ENCODE measurements around the gene DCAF11. TPM values are rescaled to one million over a fixed set of nuclear protein-coding genes. Genes with fewer than 3 reads are reported as not detected.

Gene DCAF11
- total and polyA plus RNA-seq, 2 of the 13 experiments (the other 11 are each of a cell fraction or from before 2014, with no cell fraction given): 150 to 257 TPM

DNA sequence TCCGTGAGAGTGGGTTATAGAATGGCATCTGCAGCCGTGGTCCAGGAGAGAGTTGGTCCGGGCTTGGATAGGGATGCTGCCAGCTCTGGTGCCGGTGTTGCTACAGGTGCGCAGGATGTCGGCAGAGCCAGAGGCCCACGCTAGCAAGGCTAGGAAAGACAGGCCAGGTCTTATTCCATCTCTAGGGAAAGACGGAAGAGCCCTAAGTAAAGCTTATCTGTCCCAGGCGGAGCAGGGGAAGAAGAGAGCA, 20.9 kb downstream of the DCAF11 start (continued):
- TF ChIP-seq, protein P1, sequence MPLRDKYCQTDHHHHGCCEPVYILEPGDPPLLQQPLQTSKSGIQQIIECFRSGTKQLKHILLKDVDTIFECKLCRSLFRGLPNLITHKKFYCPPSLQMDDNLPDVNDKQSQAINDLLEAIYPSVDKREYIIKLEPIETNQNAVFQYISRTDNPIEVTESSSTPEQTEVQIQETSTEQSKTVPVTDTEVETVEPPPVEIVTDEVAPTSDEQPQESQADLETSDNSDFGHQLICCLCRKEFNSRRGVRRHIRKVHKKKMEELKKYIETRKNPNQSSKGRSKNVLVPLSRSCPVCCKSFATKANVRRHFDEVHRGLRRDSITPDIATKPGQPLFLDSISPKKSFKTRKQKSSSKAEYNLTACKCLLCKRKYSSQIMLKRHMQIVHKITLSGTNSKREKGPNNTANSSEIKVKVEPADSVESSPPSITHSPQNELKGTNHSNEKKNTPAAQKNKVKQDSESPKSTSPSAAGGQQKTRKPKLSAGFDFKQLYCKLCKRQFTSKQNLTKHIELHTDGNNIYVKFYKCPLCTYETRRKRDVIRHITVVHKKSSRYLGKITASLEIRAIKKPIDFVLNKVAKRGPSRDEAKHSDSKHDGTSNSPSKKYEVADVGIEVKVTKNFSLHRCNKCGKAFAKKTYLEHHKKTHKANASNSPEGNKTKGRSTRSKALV (CRISPR knock-in tag; IDR thresholded peaks at IDR 0.05): no peak
- TF ChIP-seq ZNF766 (CRISPR knock-in tag; IDR thresholded peaks at IDR 0.05; ENCODE audit: borderline replicate concordance): no peak; the same call in 1 of the 2 replicates
- TF ChIP-seq CREM (IDR thresholded peaks at IDR 0.05): no peak
- 0 out of 2 replicates have a peak, but pooled peaks have one; percentile 21 for TF ChIP-seq CREM (CRISPR knock-in tag; IDR thresholded peaks at IDR 0.05)
- no peak; the same call in 1 of the 2 replicates for TF ChIP-seq ZNF674 (CRISPR knock-in tag; IDR thresholded peaks at IDR 0.05; ENCODE audit: low read depth)
- TF ChIP-seq, protein P2, sequence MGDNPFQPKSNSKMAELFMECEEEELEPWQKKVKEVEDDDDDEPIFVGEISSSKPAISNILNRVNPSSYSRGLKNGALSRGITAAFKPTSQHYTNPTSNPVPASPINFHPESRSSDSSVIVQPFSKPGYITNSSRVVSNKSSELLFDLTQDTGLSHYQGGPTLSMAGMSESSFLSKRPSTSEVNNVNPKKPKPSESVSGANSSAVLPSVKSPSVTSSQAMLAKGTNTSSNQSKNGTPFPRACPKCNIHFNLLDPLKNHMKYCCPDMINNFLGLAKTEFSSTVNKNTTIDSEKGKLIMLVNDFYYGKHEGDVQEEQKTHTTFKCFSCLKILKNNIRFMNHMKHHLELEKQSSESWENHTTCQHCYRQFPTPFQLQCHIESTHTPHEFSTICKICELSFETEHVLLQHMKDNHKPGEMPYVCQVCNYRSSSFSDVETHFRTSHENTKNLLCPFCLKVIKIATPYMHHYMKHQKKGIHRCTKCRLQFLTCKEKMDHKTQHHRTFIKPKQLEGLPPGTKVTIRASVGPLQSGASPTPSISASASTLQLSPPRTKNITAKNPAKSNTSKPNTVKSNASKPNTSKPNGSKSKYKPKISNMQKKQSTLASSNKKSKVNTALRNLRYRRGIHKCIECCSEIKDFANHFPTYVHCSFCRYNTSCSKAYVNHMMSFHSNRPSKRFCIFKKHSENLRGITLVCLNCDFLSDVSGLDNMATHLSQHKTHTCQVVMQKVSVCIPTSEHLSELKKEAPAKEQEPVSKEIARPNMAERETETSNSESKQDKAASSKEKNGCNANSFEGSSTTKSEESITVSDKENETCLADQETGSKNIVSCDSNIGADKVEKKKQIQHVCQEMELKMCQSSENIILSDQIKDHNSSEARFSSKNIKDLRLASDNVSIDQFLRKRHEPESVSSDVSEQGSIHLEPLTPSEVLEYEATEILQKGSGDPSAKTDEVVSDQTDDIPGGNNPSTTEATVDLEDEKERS (CRISPR knock-in tag; IDR thresholded peaks at IDR 0.05): peak; percentile 95; the same call in 1 of the 2 replicates
- TF ChIP-seq ZNF296 (CRISPR knock-in tag; conservative IDR thresholded peaks at IDR 0.05): no peak
- no peak for TF ChIP-seq GATAD2A (CRISPR knock-in tag; IDR thresholded peaks at IDR 0.05)
- TF ChIP-seq ZNF570 (CRISPR knock-in tag; IDR thresholded peaks at IDR 0.05; ENCODE audit: borderline replicate concordance): no peak
- peak; percentile 74 for TF ChIP-seq ZNF225 (CRISPR knock-in tag; IDR thresholded peaks at IDR 0.05)
- no peak for TF ChIP-seq KDM2A (CRISPR knock-in tag; IDR thresholded peaks at IDR 0.05; ENCODE audit: borderline replicate concordance, low read depth)
- TF ChIP-seq RELA (CRISPR knock-in tag; IDR thresholded peaks at IDR 0.05): no peak
- no peak for TF ChIP-seq ZNF484 (CRISPR knock-in tag; IDR thresholded peaks at IDR 0.05; ENCODE audit: borderline replicate concordance, low read depth)
- TF ChIP-seq, protein P3, sequence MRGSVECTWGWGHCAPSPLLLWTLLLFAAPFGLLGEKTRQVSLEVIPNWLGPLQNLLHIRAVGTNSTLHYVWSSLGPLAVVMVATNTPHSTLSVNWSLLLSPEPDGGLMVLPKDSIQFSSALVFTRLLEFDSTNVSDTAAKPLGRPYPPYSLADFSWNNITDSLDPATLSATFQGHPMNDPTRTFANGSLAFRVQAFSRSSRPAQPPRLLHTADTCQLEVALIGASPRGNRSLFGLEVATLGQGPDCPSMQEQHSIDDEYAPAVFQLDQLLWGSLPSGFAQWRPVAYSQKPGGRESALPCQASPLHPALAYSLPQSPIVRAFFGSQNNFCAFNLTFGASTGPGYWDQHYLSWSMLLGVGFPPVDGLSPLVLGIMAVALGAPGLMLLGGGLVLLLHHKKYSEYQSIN (CRISPR knock-in tag; IDR thresholded peaks at IDR 0.05; ENCODE audit: borderline replicate concordance): no peak
- no peak for TF ChIP-seq HNF4A (CRISPR knock-in tag; IDR thresholded peaks at IDR 0.05)
- TF ChIP-seq, protein P4, sequence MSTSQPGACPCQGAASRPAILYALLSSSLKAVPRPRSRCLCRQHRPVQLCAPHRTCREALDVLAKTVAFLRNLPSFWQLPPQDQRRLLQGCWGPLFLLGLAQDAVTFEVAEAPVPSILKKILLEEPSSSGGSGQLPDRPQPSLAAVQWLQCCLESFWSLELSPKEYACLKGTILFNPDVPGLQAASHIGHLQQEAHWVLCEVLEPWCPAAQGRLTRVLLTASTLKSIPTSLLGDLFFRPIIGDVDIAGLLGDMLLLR (CRISPR knock-in tag; IDR thresholded peaks at IDR 0.05): no peak
- TF ChIP-seq, protein P5, sequence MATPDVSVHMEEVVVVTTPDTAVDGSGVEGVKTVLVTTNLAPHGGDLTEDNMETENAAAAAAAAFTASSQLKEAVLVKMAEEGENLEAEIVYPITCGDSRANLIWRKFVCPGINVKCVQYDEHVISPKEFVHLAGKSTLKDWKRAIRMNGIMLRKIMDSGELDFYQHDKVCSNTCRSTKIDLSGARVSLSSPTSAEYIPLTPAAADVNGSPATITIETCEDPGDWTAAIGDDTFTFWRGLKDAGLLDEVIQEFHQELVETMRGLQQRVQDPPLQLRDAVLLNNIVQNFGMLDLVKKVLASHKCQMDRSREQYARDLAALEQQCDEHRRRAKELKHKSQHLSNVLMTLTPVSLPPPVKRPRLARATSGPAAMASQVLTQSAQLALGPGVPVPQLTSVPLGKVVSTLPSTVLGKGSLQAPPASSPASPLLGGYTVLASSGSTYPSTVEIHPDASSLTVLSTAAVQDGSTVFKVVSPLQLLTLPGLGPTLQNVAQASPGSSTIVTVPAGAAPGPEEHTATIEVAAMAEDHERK (CRISPR knock-in tag; IDR thresholded peaks at IDR 0.05; ENCODE audit: low read depth): no peak
- 0 out of 2 replicates have a peak, but pooled peaks have one; percentile 5 for TF ChIP-seq ZNF652 (CRISPR knock-in tag; IDR thresholded peaks at IDR 0.05; ENCODE audit: borderline replicate concordance, low read depth)
- TF ChIP-seq, protein P6, sequence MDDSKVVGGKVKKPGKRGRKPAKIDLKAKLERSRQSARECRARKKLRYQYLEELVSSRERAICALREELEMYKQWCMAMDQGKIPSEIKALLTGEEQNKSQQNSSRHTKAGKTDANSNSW (CRISPR knock-in tag; IDR thresholded peaks at IDR 0.05; ENCODE audit: borderline replicate concordance): 0 out of 2 replicates have a peak, but pooled peaks have one; percentile 47
- TF ChIP-seq, protein P7, sequence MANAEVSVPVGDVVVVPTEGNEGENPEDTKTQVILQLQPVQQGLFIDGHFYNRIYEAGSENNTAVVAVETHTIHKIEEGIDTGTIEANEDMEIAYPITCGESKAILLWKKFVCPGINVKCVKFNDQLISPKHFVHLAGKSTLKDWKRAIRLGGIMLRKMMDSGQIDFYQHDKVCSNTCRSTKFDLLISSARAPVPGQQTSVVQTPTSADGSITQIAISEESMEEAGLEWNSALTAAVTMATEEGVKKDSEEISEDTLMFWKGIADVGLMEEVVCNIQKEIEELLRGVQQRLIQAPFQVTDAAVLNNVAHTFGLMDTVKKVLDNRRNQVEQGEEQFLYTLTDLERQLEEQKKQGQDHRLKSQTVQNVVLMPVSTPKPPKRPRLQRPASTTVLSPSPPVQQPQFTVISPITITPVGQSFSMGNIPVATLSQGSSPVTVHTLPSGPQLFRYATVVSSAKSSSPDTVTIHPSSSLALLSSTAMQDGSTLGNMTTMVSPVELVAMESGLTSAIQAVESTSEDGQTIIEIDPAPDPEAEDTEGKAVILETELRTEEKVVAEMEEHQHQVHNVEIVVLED (CRISPR knock-in tag; IDR thresholded peaks at IDR 0.05; ENCODE audit: borderline replicate concordance): no peak
- no peak; the same call in 1 of the 2 replicates for TF ChIP-seq GATA4 (IDR thresholded peaks at IDR 0.05; ENCODE audit: borderline replicate concordance, low read depth)
